GM21529 (cell line): ENCODE measurements around the gene TAS2R19.
"Not testable (repeated sequence)": the region's sequence is repeated elsewhere in the genome, so short reads cannot be mapped to it uniquely, and the experiment has no call there.

Experiments used
- ATAC-seq: cut with Tn5 transposase; IDR thresholded peaks from one replicate; pipeline ENCODE4 v1.9.1; 2021; ENCODE audit not compliant: unreplicated experiment

TAS2R19 gene, protein sequence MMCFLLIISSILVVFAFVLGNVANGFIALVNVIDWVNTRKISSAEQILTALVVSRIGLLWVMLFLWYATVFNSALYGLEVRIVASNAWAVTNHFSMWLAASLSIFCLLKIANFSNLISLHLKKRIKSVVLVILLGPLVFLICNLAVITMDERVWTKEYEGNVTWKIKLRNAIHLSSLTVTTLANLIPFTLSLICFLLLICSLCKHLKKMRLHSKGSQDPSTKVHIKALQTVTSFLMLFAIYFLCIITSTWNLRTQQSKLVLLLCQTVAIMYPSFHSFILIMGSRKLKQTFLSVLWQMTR

GRCh38 chr12:11022520-11022919 is at the start of gene TAS2R19:
Gene TAS2R19 (minus strand): TSS chr12:11022620. CDS start chr12:11022571, 49 bp downstream.
- no peak for ATAC-seq

DNA sequence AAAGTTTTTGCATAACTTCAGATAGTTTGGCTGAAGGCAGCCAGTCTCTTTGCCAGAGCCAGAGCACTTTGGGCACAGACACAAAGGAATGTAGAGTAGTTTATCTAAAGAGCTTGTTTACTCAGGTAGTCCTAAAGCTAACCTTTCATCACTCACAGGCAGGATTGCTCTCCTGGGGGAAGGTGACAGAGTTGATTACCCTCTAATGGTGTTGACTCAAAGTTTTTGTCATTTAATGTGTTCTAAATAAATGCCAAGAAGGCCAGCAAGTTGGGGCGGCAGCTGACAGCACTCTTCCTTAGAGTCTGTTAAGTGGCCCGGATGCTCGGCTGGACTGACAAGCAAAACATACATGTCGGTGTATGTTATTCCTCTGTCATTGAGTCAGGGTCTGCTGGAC is 49.0 kb upstream of the TAS2R19 start:
- ATAC-seq = no peak

GRCh38 chr12:11070999-11071398 is 48.6 kb upstream of the TAS2R19 start:
- no peak for ATAC-seq

- ATAC-seq = no peak
Measured at GRCh38 chr12:11069854-11070365, 47.5 kb upstream of the TAS2R19 start.

DNA sequence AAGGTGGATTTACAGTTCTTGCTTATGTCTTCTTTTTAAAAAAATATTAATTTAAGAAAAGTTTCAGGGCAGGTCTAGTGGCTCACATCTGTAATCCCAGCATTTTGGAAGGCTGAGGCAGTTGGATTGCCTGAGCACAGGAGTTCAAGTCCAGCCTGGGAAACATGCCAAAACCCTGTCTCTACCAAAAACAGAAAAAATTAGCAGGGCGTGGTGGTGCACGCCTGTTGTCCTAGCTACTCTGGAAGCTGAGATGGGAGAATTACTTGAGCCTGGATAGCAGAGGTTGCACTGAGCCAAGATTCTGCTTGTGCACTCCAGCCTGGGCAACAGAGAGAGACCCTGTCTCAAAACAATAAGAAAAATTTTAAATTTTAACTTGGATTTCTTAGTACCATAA is 45.1 kb upstream of the TAS2R19 start:
- ATAC-seq = no peak

- not testable (repeated sequence) for ATAC-seq
Measured at GRCh38 chr12:11062194-11062593, 39.8 kb upstream of the TAS2R19 start, which contains the start of gene TAS2R46. Gene TAS2R46 (minus strand): TSS chr12:11062294. CDS start chr12:11062294, 0 bp downstream.

DNA sequence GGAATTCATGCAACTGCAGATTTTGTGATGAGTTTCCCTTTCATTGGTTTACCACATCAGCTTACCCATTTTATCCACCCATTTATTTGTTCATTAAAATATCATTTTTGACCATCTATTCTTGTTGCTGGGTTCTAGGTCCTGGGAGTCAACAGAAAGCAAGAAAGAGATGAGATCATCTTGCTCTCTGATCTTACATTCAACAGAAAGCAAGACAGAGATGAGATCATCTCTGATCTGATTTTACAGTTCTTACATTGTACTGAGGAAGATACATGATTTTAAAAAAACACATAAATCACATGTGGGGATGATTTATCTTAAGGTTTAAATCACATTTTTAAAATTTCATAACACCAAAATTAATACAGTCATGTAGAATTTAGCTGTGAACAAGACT is 37.4 kb upstream of the TAS2R19 start:
- ATAC-seq = no peak

DNA sequence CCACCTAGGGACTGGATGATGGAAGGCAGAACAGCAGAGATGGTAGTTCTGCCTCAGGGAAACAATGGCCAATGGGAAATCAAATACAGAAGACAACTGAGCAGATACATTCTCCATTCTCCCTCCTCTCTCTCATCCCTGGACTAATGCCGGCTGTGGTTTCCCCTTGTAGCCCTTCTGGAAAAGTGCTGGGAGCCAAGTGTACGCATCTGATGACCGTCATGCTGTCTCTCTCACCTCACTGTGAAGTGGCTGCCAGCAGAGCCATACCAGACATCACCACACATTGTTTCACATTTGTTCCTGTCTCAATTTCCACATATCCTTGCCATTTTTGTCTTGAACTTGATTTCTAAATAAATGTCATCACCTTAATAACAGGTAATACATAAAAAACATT is 36.6 kb upstream of the TAS2R19 start:
- ATAC-seq = no peak

GRCh38 chr12:11055306-11055705 is 32.9 kb upstream of the TAS2R19 start:
- no peak for ATAC-seq

DNA sequence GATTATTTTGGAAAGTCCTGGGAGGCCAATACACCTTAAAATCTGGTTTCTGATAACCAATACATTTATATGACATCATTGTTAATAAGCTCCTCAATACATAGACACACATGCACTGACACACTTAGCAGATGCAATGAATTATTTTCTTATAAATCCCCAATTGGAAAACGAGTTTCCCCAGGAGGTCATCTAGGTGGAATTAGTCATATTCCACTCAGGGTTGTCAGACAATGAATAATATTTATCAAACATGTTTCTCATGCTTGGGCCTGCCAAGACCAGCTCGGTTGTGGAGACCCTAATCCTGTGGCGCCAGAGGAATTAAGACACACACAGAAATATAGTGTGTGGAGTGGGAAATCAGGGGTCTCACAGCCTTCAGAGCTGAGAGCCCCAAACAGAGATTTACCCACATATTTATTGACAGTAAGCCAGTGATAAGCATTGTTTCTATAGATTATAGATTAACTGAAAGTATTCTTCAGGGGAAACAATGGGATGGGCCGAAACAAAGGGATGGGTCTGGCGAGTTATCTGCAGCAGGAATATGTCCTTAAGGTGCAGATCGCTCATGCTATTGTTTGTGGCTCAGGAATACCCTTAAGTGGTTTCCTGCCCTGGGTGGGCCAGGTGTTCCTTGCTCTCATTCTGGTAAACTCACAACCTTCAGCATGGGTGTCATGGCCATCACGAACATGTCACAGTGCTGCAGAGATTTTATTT is 27.5 kb upstream of the TAS2R19 start:
- not testable (repeated sequence) for ATAC-seq

GRCh38 chr12:11041366-11041765 is 18.9 kb upstream of the TAS2R19 start:
- ATAC-seq = not testable (repeated sequence)

DNA sequence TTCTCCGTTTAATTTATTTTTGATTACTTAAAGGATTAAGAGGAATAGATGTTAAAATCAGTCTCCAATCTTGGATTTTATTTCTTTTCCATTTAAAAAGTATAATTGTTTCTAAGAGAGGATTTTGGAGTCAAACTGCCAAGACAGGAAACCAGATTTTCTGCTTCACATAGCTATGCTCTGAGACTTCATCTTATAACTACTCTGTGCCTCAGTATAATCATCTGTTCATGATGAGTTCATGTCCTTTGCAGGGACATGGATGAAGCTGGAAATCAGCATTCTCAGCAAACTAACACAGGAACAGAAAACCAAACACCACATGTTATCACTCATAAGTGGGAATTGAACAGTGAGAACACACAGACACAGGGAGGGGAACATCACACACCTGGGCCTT is 17.7 kb upstream of the TAS2R19 start:
- no peak for ATAC-seq

DNA sequence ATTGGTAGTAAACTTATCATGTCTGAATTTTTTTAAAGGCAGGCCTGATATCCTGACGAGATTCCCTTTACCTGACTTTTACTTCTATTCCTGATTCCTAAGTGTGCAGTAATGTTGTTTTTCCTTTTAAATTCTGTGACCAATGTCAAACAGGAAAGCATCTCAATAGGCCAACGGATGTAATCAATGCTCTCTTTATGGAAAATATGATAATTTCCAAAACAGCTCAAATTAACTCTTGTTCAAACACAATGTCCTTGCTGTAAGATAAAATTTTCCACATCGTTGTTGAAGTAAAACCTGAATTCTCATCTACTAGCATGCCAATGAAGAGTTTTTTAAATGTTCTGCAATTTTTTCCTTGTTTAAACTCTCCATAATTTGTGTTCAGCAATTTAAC is 16.8 kb upstream of the TAS2R19 start:
- ATAC-seq = no peak

DNA sequence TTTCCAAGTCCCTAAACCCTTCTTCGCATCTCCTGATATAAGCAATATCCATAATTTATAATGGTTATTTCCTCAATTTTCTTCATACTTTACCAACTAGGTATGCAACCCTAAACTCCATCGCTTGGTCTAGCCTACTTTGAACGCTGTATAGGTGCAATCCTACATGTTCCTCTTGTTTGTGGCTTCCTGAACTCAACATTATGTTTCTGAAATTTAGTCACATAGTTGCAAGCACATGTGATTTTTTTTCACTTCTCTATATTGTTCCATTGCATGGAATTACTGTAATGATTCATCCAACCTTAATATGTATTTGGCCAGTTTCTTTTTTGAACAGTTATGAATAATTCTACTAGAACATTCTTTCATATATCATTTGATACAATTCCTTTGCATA is 11.5 kb upstream of the TAS2R19 start:
- not testable (repeated sequence) for ATAC-seq

GRCh38 chr12:11031307-11031706 is 8.9 kb upstream of the TAS2R19 start, which contains the start of gene TAS2R31:
Gene TAS2R31 (minus strand): TSS chr12:11031407. CDS start chr12:11031335, 72 bp downstream.
- no peak for ATAC-seq

GRCh38 chr12:11026118-11026517 is 3.7 kb upstream of the TAS2R19 start:
- no peak for ATAC-seq

DNA sequence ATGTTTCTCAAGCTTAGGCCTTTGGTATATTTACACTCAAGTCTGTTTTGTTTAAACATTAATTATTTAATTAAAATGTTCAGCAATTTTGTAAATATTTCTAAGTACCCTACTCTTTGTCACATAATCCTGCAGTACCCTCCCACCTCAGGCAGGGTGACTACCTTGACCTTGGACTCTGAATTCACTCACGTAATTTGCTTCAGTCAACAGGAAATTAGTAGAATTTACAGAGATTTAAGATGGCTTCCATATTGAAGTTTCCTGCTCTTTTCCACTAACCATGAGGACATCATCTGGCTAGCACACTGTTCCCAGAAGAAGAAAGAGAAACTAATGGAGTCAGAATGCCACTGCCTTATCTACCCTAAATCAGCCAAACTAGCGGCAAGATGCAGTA is 967 bp upstream of the TAS2R19 start:
- ATAC-seq = no peak

- ATAC-seq = no peak
Measured at GRCh38 chr12:11016937-11017336, 5.5 kb downstream of the TAS2R19 start.

- ATAC-seq = no peak
Measured at GRCh38 chr12:11015775-11016430, 6.5 kb downstream of the TAS2R19 start.

DNA sequence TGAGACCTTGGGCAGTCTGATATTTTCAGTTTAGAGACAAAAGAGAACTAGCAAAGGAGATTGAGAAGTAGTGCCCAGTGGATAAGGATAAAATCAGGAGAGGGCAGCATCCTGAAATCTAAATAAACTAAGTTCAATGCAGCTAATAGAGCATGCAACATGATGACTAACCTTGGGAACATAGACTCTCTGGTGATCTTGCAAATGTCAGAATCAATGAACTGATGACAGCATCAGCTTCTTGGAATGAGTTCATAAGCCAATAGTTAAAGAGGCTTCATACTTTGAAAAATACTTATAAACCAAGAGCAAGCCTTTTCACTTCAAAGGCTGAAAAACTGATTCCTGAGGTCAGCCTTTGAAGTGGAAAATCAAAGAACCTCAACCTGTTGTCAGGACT is 8.2 kb downstream of the TAS2R19 start:
- ATAC-seq = no peak

DNA sequence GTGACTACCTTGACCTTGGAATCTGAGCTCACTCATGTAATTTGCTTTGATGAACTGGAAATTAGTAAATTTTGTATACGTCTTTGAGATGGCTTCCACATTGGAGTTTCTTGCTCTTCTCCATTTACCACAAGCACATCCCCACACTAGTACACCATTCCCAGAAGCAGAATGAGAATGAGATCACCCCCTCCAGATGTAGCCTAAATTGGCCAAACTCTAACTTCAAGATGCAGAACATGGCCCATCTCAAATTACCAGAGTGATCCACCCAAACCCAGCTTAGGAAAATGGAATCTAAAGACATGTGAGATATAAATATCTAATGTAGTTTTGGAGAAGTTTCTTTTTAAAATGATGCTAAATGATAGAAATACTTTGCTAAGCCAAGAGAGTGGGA is 14.8 kb downstream of the TAS2R19 start:
- no peak for ATAC-seq

DNA sequence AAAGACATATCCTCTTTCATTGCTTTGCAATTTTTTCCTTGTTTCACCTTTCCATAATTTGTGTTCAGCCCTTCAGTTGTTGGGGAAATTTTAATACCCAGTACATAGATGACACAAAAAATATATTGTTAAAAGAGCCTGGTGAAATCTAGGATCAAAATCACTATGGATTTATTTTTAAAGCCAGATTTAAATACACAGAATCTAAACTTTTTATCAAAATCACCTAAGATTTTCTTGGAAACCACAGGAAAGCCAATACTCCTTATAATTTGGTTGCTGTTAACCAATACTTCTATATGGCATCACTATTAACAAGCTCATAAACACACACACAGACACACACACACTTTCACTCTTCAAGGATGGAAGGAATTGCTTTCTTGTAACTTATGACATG is 24.2 kb downstream of the TAS2R19 start, which contains the start of gene TAS2R20:
Gene TAS2R20 (minus strand): TSS at position 101 of the 400 bp plus-strand sequence. CDS start 429 bp downstream, outside the sequence.
- ATAC-seq = no peak
